Stimulated activated CD8-positive, alpha-beta memory T cell treated with anti-CD3 and anti-CD28 coated beads, Interleukin-2, amount 100 ng/mL, for 48 hours (primary cell): ENCODE measurements around the gene NQO2.
A peak's percentile ranks its signal among the peaks of the same experiment; 100 is the strongest.
"Not testable (repeated sequence)": the region's sequence is repeated elsewhere in the genome, so short reads cannot be mapped to it uniquely, and the experiment has no call there.

ENCODE experiments used
- DNase-seq, 2 donors: peaks; one replicate each; pipeline ENCODE4 v3.0.0-alpha.2; 2020; ENCODE audit warnings: low read depth in 2 of 2

Gene NQO2

GRCh38 chr6:3013901-3014674, 14.4 kb downstream of the NQO2 start:
- DNase-seq, result no peak

GRCh38 chr6:3014675-3015066, 15.0 kb downstream of the NQO2 start:
- no peak for DNase-seq

GRCh38 chr6:3015144-3015543, 15.4 kb downstream of the NQO2 start:
- no peak for DNase-seq

GRCh38 chr6:3016473-3017280, 17.0 kb downstream of the NQO2 start:
- no peak for DNase-seq

GRCh38 chr6:3017304-3017703, 17.6 kb downstream of the NQO2 start:
- no peak for DNase-seq

GRCh38 chr6:3019065-3019464, 19.4 kb downstream of the NQO2 start:
- no peak for DNase-seq

- no peak for DNase-seq
Observed at GRCh38 chr6:3019749-3020320, 20.1 kb downstream of the NQO2 start.

- DNase-seq, result not testable (repeated sequence)
Observed at GRCh38 chr6:3020976-3021598, 21.4 kb downstream of the NQO2 start.

- DNase-seq, result no peak
Observed at GRCh38 chr6:3022765-3023662, 23.3 kb downstream of the NQO2 start.

GRCh38 chr6:3023663-3024483, 24.2 kb downstream of the NQO2 start:
- peak; percentile 85 to 89 for DNase-seq

GRCh38 chr6:3026791-3027626, 27.3 kb downstream of the NQO2 start:
- DNase-seq, result no peak

- not testable (repeated sequence) for DNase-seq
Observed at GRCh38 chr6:3028156-3028555, 28.5 kb downstream of the NQO2 start.

- DNase-seq, result no peak
Observed at GRCh38 chr6:3031857-3032640, 32.4 kb downstream of the NQO2 start.

GRCh38 chr6:3032986-3033385, 33.3 kb downstream of the NQO2 start:
- DNase-seq, result no peak

GRCh38 chr6:3033652-3034051, 34.0 kb downstream of the NQO2 start:
- DNase-seq, result no peak

- no peak for DNase-seq
Observed at GRCh38 chr6:3035397-3035796, 35.7 kb downstream of the NQO2 start.

GRCh38 chr6:3036861-3037637, 37.4 kb downstream of the NQO2 start:
- no peak for DNase-seq
